GM12878 (cell line): ENCODE results near the gene RALGAPA2. TPM values are rescaled to one million over a fixed set of nuclear protein-coding genes. Genes with fewer than 3 reads are reported as not detected.
A peak's percentile ranks its signal among the peaks of the same experiment; 100 is the strongest.

Experiments used
- ASH2L ChIP-seq: fragments of 300-600, 200-600 bp; sonication (generic); IDR thresholded peaks from 2 replicates; pipeline ENCODE4 v1.6.1; 2017; ENCODE audit warnings: low read depth, mild to moderate bottlenecking, borderline replicate concordance
- ATF7 ChIP-seq: fragments of 450-650 bp; IDR thresholded peaks from 2 replicates; pipeline ENCODE4 v1.6.1; 2016; ENCODE audit warnings: low read depth, mild to moderate bottlenecking
- BACH1 ChIP-seq: fragments of 450-650 bp; IDR thresholded peaks from 2 replicates; pipeline ENCODE4 v1.6.1; 2017; ENCODE audit warnings: mild to moderate bottlenecking, borderline replicate concordance
- CEBPZ ChIP-seq: fragments of 150-350 bp; IDR thresholded peaks from 2 replicates; pipeline ENCODE4 v1.6.1; 2016; ENCODE audit warnings: low read depth, low read length
- CHD2 ChIP-seq: IDR thresholded peaks from 2 replicates; pipeline ENCODE4 v1.6.1; 2011; ENCODE audit warnings: low read depth, low read length, improper control_type of control experiment, borderline replicate concordance
- EED ChIP-seq: sonication (generic); IDR thresholded peaks from 2 replicates; pipeline ENCODE4 v1.6.1; 2016; ENCODE audit warnings: antibody characterized with exemption, low read depth
- EZH2 ChIP-seq: IDR thresholded peaks from 2 replicates; pipeline ENCODE4 v1.6.1; 2012; ENCODE audit warnings: low read depth, mild to moderate bottlenecking, control low read depth, inconsistent platforms, low read length, borderline replicate concordance; ENCODE audit not compliant: control insufficient read depth
- GATAD2B ChIP-seq: fragments of 450-650 bp; conservative IDR thresholded peaks from 2 replicates; pipeline ENCODE4 v1.6.1; 2017; ENCODE audit warnings: low read depth, mild to moderate bottlenecking, moderate library complexity
- NBN ChIP-seq: fragments of 450-650 bp; IDR thresholded peaks from 2 replicates; pipeline ENCODE4 v1.6.1; 2016
- RAD21 ChIP-seq: IDR thresholded peaks from 2 replicates; pipeline ENCODE4 v1.6.1; 2011; ENCODE audit warnings: mild to moderate bottlenecking, low read depth, low read length, moderate library complexity; ENCODE audit not compliant: insufficient read depth
- RAD51 ChIP-seq: fragments of 450-650 bp; IDR thresholded peaks from 2 replicates; pipeline ENCODE4 v1.6.1; 2016; ENCODE audit warnings: moderate library complexity, mild to moderate bottlenecking, inconsistent platforms
- REST ChIP-seq: IDR thresholded peaks from 2 replicates; pipeline ENCODE4 v1.6.1; 2012; ENCODE audit warnings: mild to moderate bottlenecking, low read depth, low read length
- RUNX3 ChIP-seq: IDR thresholded peaks from 2 replicates; pipeline ENCODE4 v1.6.1; 2012; ENCODE audit warnings: low read length, inconsistent platforms
- SMAD1 ChIP-seq: fragments of 450-650 bp; IDR thresholded peaks from 2 replicates; pipeline ENCODE4 v1.6.1; 2018; ENCODE audit warnings: mild to moderate bottlenecking, low read depth; ENCODE audit not compliant: partially characterized antibody
- TCF3 ChIP-seq: IDR thresholded peaks from 2 replicates; pipeline ENCODE4 v1.6.1; 2012; ENCODE audit warnings: low read depth, mild to moderate bottlenecking, low read length, borderline replicate concordance; ENCODE audit not compliant: insufficient read depth
- ZBTB4 ChIP-seq: fragments of 450-650 bp; formaldehyde crosslinking; IDR thresholded peaks from 2 replicates; pipeline ENCODE4 v1.4.0; 2022; ENCODE audit warnings: mild to moderate bottlenecking, moderate library complexity
- ZNF217 ChIP-seq: fragments of 450-650 bp; IDR thresholded peaks from 2 replicates; pipeline ENCODE4 v1.6.1; 2017; ENCODE audit warnings: antibody characterized with exemption, mild to moderate bottlenecking
- polyA plus RNA-seq, 11 experiments: library from polyadenylated mRNA; depleted of rRNA in 4 of 11; unstranded in 6 of 11; stranded (reverse) in 5 of 11; fragments of >200 nt; fragmentation: Nextera tagmentation in 4 of 11; fragmentation: Illumina TruSeq in 1 of 11; extraction: Ambion mirVana in 4 of 11; extraction: Trizol in 1 of 11; gene quantifications; 1 replicate in 1 of 11; 2 replicates in 10 of 11; pipeline versions ENCODE4 v1.2.1 to v1.2.3, GENCODE V29; 2011 to 2016; ENCODE audit warnings: inconsistent platforms in 2 of 11, missing spikeins in 2 of 11, low read depth in 1 of 11
- total RNA-seq, 4 experiments: library from RNA; depleted of rRNA in 3 of 4; stranded (reverse); fragments of >200 nt in 3 of 4; fragmentation: Illumina TruSeq in 1 of 4; extraction: Trizol in 1 of 4; gene quantifications; 2 replicates each; pipeline versions ENCODE4 v1.2.1 to v1.2.3, GENCODE V29; 2013 to 2021
- TF ChIP-seq, protein P1 (sequence below): IDR thresholded peaks from 2 replicates; pipeline ENCODE4 v1.6.1; 2012; ENCODE audit warnings: low read depth, low read length, improper control_type of control experiment
- TF ChIP-seq, protein P2 (sequence below): fragments of 150-350 bp; IDR thresholded peaks from 2 replicates; pipeline ENCODE4 v1.6.1; 2014; ENCODE audit warnings: mild to moderate bottlenecking, low read depth, low read length

Gene RALGAPA2
- total and polyA plus RNA-seq, 10 of the 15 experiments (the other 5 are each of a cell fraction or from before 2014, with no cell fraction given), result 2.9 to 29.4 (median 19.6) TPM

DNA sequence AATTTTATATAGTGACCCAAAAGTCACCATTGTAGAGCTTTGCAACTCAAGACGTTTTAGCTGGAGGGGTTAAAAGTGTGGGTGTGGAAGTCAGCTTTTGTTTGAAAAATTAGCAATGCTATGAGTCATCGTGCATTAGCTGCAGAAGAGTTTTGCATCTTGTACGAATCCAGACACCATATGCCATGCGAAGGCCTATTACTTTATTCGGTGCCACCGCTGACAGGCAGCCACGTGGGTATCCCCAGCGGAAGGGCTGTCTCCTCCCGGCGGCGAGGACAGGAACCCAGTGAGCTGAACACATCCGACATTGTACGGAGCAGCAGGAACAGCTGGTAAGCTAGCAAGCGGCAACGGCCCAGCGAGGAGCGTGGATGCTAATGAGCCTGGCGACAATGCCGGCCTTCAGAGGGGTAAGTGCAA lies 260.2 kb downstream of the RALGAPA2 start (continued):
- TF ChIP-seq REST (no peak), ZNF217 (no peak), EZH2 (no peak), ASH2L (no peak), CEBPZ (no peak), SMAD1 (no peak), CHD2 (no peak), RAD21 (0 out of 2 replicates have a peak, but pooled peaks have one; percentile 2), BACH1 (no peak), RUNX3 (0 out of 2 replicates have a peak, but pooled peaks have one; percentile 36), RAD51 (peak; percentile 57), ZBTB4 (CRISPR knock-in tag) (no peak), GATAD2B (0 out of 2 replicates have a peak, but pooled peaks have one; percentile 30), ATF7 (peak; percentile 67), TCF3 (peak; percentile 39; the same call in 1 of the 2 replicates), EED (0 out of 2 replicates have a peak, but pooled peaks have one; percentile 52), NBN (0 out of 2 replicates have a peak, but pooled peaks have one; percentile 44)
- TF ChIP-seq, protein P1, sequence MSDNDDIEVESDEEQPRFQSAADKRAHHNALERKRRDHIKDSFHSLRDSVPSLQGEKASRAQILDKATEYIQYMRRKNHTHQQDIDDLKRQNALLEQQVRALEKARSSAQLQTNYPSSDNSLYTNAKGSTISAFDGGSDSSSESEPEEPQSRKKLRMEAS, result peak; percentile 95
- TF ChIP-seq, protein P2, sequence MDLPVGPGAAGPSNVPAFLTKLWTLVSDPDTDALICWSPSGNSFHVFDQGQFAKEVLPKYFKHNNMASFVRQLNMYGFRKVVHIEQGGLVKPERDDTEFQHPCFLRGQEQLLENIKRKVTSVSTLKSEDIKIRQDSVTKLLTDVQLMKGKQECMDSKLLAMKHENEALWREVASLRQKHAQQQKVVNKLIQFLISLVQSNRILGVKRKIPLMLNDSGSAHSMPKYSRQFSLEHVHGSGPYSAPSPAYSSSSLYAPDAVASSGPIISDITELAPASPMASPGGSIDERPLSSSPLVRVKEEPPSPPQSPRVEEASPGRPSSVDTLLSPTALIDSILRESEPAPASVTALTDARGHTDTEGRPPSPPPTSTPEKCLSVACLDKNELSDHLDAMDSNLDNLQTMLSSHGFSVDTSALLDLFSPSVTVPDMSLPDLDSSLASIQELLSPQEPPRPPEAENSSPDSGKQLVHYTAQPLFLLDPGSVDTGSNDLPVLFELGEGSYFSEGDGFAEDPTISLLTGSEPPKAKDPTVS, result no peak
